Muscle of leg (tissue), 11 donors: Measurements from ENCODE around the gene YY1. TPM values are rescaled to one million over a fixed set of nuclear protein-coding genes. Genes with fewer than 3 reads are reported as not detected.
A peak's percentile ranks its signal among the peaks of the same experiment; 100 is the strongest.

Experiments used
- DNase-seq: peaks from one replicate; pipeline ENCODE4 v3.0.0; 2013
- H3K27ac ChIP-seq: one replicate; pipeline ENCODE4 v1.5.1; 2013; ENCODE audit warnings: mild to moderate bottlenecking, low read length, control low read depth
- H3K27me3 ChIP-seq: one replicate; pipeline ENCODE4 v1.6.1; 2013; ENCODE audit warnings: low read length; ENCODE audit not compliant: control insufficient read depth, insufficient read depth
- H3K36me3 ChIP-seq: one replicate; pipeline ENCODE4 v1.6.1; 2013; ENCODE audit warnings: low read length; ENCODE audit not compliant: control insufficient read depth, insufficient read depth
- H3K4me1 ChIP-seq: one replicate; pipeline ENCODE4 v1.6.1; 2013; ENCODE audit warnings: low read length; ENCODE audit not compliant: control insufficient read depth, insufficient read depth
- H3K4me3 ChIP-seq: one replicate; pipeline ENCODE4 v1.5.1; 2013; ENCODE audit warnings: low read length, control low read depth
- H3K9me3 ChIP-seq: replicated peaks from 2 replicates; pipeline ENCODE4 v1.6.1; 2013; ENCODE audit warnings: low read depth, low read length; ENCODE audit not compliant: control insufficient read depth
- WGBS: methylation state at CpG from one replicate; pipeline ENCODE4 v1.1.5; 2013; ENCODE audit warnings: missing lambda C conversion rate; ENCODE audit not compliant: insufficient coverage; 5-methylcytosine and 5-hydroxymethylcytosine counted together
- polyA plus RNA-seq, 8 donors: library from polyadenylated mRNA; unstranded; fragments of 120-200 nt; gene quantifications; one replicate each; pipeline versions ENCODE4 v1.2.1 to v1.2.3, GENCODE V29; 2013; ENCODE audit warnings: inconsistent platforms in 1 of 8, low replicate concordance in 1 of 8; ENCODE audit not compliant: insufficient read length in 8 of 8, insufficient read depth in 1 of 8
- total RNA-seq: library from RNA; stranded (reverse); fragments of 120-200 nt; gene quantifications from one replicate; pipeline ENCODE4 v1.2.4, GENCODE V29; 2013

The YY1 gene
- total and polyA plus RNA-seq, 9 donors, result 40.6 to 79.5 (median 70.7) TPM

DNA sequence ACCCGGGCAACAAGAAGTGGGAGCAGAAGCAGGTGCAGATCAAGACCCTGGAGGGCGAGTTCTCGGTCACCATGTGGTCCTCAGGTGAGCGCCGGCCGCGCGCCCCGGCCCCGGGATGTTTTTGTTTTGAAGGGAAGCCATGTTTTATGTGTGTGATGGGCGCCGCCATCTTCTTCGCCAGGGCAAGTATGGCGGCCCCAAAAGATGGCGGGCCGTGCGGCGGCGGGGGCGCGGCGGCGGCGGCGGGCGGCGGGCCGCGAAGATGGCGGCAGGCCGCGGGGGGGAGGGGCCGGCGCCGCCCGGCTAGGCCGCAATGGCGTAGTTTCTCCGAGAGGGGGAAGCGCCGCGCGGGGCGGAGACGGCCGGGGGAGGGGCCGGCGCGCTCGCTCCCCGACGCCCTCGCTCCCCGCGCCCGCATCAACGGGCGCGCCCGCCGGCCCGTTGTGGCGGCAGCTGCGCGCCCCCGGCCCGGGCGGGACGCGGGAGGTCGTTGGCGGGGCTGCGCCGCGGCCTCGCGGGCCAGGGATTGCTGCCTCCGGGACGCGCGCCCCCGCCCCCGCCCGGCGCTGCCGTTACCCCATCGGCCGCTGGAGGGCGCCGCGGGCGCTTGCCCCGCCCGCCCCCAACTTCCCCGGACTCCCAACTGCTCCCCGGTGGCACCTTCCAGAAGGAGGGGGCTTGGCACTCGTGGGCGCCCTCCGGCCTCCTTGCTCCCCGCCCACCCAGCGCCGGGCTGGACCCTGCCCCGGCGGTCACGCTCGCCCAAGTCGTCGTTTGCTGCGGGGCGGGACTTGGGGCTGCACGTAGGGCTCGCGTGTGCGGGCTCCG is 1.1 kb downstream of the YY1 start:
- peak overlapping the region; percentile 96 for H3K27ac ChIP-seq
- H3K4me1 ChIP-seq, result peaks cover 14% of the 10 kb centered on the region
- peak; percentile 95 for DNase-seq
- no peaks in the 10 kb centered on the region for H3K27me3 ChIP-seq
- peaks cover 3% of the 10 kb centered on the region for H3K36me3 ChIP-seq
- peak overlapping the region; percentile 73 for H3K4me3 ChIP-seq
- H3K9me3 ChIP-seq, result no peaks in the 10 kb centered on the region
- under 1% methylated on average over 108 of the region's 115 CpGs for WGBS

GRCh38 chr14:100240668-100241032 is 1.7 kb downstream of the YY1 start:
- DNase-seq, result no peak
- Histone ChIP-seq H3K27me3 (no peaks in the 10 kb centered on the region), H3K36me3 (peaks cover 3% of the 10 kb centered on the region), H3K4me1 (peaks cover 14% of the 10 kb centered on the region), H3K9me3 (no peaks in the 10 kb centered on the region), H3K4me3 (peak overlapping the region; percentile 65), H3K27ac (peak overlapping the region; percentile 96)
- WGBS, result 0% methylated on average over 4 of the region's 13 CpGs

DNA sequence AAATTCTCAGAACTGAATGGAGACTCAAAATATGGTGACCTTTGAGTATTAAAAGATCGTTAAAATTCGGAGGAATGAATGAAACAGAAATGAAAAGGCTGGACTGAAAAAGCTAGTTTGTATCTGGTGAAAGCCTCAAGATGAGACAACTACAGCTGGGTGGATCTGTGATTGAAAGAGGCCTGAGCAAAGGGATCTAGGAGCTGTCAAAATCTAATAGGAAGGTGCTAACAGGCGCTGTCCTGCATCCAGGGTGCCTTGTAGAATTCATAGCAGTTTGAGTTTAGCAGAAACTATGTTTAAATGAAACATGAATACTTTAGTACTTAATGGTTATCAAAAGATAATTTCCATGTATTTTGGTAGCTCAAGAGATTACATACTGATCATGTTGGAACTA is 2.3 kb downstream of the YY1 start:
- Histone ChIP-seq H3K4me3 (peak overlapping the region; percentile 65), H3K27ac (peak overlapping the region; percentile 96), H3K36me3 (peaks cover 3% of the 10 kb centered on the region), H3K27me3 (no peaks in the 10 kb centered on the region), H3K9me3 (no peaks in the 10 kb centered on the region), H3K4me1 (peaks cover 17% of the 10 kb centered on the region)
- 50% methylated on average over 2 of the region's 3 CpGs for WGBS
- DNase-seq, result peak; percentile 19

DNA sequence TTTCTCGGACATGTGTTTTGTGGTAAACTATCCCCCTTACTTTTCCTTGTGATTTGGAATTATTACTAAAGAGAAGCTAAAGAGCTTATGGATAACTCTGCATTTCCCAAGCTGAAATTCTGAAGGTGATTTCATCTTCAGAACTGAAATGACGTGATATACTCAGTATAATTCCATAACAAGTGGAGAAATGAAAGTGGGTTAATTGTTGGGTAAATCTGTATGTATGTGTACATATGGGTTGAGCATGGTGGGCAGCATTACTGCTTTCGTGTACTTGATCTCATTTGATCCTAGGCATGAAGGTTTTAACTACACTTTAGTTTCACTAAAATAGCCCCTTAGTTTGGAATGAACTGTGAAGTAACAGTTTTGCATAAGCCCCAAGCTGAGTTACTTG is 4.1 kb downstream of the YY1 start:
- no CpG with 5 or more reads among the region's 3 CpGs for WGBS
- H3K27me3 ChIP-seq, result no peaks in the 10 kb centered on the region
- peaks cover 16% of the 10 kb centered on the region for H3K4me1 ChIP-seq
- no peak overlapping the region for H3K4me3 ChIP-seq
- H3K27ac ChIP-seq, result no peak overlapping the region
- no peak for DNase-seq
- H3K36me3 ChIP-seq, result peaks cover 3% of the 10 kb centered on the region
- H3K9me3 ChIP-seq, result no peaks in the 10 kb centered on the region

DNA sequence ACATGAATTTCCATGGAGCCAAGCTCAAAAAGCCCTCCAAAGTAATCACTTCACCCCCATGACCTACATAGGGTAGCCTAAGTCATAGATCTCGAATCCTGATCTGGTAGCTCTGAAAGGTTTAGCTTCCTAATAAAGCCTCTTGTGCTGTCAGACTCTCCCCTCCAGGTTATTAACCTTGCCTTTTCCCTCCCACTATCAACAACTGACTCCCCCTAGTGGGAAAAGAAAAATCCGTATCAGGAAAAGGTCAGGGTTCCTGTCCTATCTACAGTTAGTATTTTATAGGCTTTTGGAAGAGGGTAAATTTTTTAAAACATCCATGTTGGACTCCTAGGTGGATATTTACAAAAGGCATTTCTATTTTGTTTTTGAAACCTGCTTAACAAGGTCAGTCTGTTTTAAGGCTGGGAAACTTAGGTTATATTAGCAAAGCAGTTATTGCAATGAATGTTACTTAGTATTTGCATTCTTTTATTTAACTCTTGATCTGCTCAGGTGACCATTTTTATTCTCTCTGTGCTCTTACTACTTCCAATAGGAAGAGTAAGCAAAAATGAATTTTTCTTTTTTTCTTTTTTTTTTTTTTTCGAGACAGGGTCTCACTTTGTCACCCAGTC is 8.0 kb downstream of the YY1 start:
- Histone ChIP-seq H3K36me3 (peaks cover 3% of the 10 kb centered on the region), H3K9me3 (no peaks in the 10 kb centered on the region), H3K4me1 (peaks cover 10% of the 10 kb centered on the region), H3K27ac (no peak overlapping the region), H3K27me3 (no peaks in the 10 kb centered on the region), H3K4me3 (no peak overlapping the region)
- DNase-seq, result peak; percentile 58
- WGBS, result 0% methylated on average over 1 of the region's 3 CpGs

GRCh38 chr14:100250732-100251465 is 12.0 kb downstream of the YY1 start:
- no CpG with 5 or more reads among the region's 2 CpGs for WGBS
- Histone ChIP-seq H3K27ac (no peak overlapping the region), H3K9me3 (no peaks in the 10 kb centered on the region), H3K4me3 (no peak overlapping the region), H3K27me3 (no peaks in the 10 kb centered on the region), H3K36me3 (no peaks in the 10 kb centered on the region), H3K4me1 (peaks cover 8% of the 10 kb centered on the region)
- DNase-seq, result no peak

DNA sequence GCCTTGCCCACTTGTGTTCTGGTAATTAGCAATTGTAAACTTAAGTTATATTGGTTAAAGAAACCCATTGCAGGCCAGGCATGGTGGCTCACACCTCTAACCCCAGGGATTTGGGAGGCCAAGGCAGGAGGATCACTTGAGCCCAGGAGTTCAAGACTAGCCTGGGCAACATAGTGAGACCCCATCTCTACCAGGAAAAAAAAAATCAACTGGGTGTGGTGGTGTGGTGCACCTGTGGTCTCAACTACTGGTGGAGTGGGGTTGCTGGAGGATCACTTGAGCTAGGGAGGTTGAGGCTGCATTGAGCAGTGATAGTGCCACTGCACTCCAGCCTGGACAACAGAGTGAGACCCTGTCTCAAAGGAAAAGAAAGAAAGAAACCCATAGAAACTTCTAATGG is 13.7 kb downstream of the YY1 start:
- H3K4me3 ChIP-seq, result no peak overlapping the region
- no peaks in the 10 kb centered on the region for H3K9me3 ChIP-seq
- no peak overlapping the region for H3K27ac ChIP-seq
- no peaks in the 10 kb centered on the region for H3K4me1 ChIP-seq
- H3K27me3 ChIP-seq, result no peaks in the 10 kb centered on the region
- no peak for DNase-seq
- peaks cover 3% of the 10 kb centered on the region for H3K36me3 ChIP-seq

DNA sequence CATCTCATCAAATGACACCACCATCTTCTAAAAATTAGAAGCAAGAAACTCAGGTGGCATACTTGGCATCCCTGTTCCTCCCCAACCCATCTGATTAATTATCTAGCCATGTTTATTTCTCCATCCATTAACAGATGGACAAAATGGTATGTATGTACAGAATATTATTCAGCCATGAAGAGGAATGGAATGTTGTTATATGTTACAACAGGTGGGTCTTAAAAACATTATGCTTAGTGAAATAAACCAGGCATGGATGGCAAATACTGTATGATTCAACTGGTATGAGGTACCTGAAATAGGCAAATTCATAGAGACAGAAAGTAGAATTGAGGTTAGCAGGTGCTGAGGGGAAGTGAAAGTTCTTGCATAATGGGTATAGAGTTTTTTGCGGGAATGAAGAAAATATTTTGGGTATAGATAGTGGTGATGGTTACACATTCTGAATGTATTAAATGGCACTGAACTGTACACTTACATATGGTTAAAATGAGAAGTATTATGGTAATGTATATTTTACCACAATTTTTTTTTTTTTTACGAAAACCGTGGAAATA is 17.5 kb downstream of the YY1 start:
- Histone ChIP-seq H3K4me3 (no peak overlapping the region), H3K9me3 (no peaks in the 10 kb centered on the region), H3K27ac (no peak overlapping the region), H3K27me3 (no peaks in the 10 kb centered on the region), H3K36me3 (peaks cover 3% of the 10 kb centered on the region), H3K4me1 (no peaks in the 10 kb centered on the region)
- WGBS, result 100% methylated on average over 1 of the region's 3 CpGs
- no peak for DNase-seq

- Histone ChIP-seq H3K27me3 (no peaks in the 10 kb centered on the region), H3K9me3 (no peaks in the 10 kb centered on the region), H3K36me3 (peaks cover 18% of the 10 kb centered on the region), H3K4me1 (peaks cover 3% of the 10 kb centered on the region), H3K4me3 (no peak overlapping the region), H3K27ac (no peak overlapping the region)
- no CpG with 5 or more reads among the region's 3 CpGs for WGBS
- DNase-seq, result no peak
Observed at GRCh38 chr14:100261621-100262020, 22.7 kb downstream of the YY1 start.

DNA sequence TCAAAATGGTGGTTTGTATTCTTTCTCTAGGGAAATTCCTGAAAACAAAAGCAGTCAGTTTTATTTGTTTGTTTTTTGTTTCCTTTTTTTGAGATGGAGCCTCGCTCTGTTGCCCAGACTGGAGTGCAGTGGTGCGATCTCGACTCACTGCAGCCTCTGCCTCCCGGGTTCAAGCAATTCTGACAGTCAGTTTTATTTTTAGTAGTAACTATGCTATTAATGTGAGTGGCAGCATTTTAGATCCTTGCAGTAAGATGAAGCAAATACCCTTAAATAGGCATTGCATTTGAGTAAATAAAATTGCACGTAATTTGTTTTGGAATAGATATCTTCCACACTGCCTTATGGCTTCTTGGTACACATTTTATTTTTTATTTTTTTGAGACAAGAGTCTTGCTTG is 23.6 kb downstream of the YY1 start:
- H3K4me1 ChIP-seq, result peaks cover 3% of the 10 kb centered on the region

More for the DNA sequence above, 23.6 kb downstream of the YY1 start:
- no CpG with 5 or more reads among the region's 5 CpGs for WGBS
- Histone ChIP-seq H3K27ac (no peak overlapping the region), H3K36me3 (peaks cover 16% of the 10 kb centered on the region), H3K27me3 (no peaks in the 10 kb centered on the region), H3K4me3 (no peak overlapping the region), H3K9me3 (no peaks in the 10 kb centered on the region)
- DNase-seq, result no peak
